ENCODE measurements around the gene SOX5.

DNA sequence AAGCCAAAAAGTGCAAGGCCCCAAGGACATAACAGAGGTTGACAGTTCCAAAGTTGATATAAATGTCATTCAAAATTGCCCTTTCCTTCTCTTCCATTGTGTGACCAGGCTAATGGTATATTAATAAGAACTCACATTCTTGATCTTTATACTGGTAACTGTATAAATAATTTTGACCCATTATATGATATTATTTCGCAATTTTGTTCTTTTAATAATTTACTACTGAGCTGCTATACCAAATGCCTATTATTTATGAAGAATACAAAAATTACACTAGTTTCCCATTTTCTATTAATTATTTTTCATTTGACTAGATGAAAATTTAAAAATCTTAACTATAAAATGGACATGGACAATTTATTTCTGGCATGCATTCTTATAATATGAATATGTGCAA lies 370.2 kb downstream of the SOX5 start:
- TF ChIP-seq, protein P1, sequence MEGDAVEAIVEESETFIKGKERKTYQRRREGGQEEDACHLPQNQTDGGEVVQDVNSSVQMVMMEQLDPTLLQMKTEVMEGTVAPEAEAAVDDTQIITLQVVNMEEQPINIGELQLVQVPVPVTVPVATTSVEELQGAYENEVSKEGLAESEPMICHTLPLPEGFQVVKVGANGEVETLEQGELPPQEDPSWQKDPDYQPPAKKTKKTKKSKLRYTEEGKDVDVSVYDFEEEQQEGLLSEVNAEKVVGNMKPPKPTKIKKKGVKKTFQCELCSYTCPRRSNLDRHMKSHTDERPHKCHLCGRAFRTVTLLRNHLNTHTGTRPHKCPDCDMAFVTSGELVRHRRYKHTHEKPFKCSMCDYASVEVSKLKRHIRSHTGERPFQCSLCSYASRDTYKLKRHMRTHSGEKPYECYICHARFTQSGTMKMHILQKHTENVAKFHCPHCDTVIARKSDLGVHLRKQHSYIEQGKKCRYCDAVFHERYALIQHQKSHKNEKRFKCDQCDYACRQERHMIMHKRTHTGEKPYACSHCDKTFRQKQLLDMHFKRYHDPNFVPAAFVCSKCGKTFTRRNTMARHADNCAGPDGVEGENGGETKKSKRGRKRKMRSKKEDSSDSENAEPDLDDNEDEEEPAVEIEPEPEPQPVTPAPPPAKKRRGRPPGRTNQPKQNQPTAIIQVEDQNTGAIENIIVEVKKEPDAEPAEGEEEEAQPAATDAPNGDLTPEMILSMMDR (IDR thresholded peaks at IDR 0.05; ENCODE audit: low read length), result no peak
- TF ChIP-seq EZH2 (optimal IDR thresholded peaks at IDR 0.05; ENCODE audit: low read depth, low read length), result no peak
- no peak for TF ChIP-seq EZH2phosphoT487 (IDR thresholded peaks at IDR 0.05; ENCODE audit: low read length)

Measured in MM.1S (cell line).